Loucy (cell line): Measurements from ENCODE around the gene UNK.

ENCODE experiments used
- H2AFZ ChIP-seq: fragments of 200-600 bp; sonication (generic); 2 replicates; pipeline ENCODE4 v1.6.0; 2016; ENCODE audit warnings: antibody characterized with exemption, mild to moderate bottlenecking, low read length, moderate library complexity
- H3F3A ChIP-seq: fragments of 200-600 bp; 2 replicates; pipeline ENCODE4 v1.6.0; 2016; ENCODE audit warnings: antibody characterized with exemption, low read depth, mild to moderate bottlenecking
- H3K27me3 ChIP-seq: fragments of 200-600 bp; sonication (generic); 2 replicates; pipeline ENCODE4 v1.6.1; 2014; ENCODE audit warnings: low read length, mild to moderate bottlenecking; ENCODE audit not compliant: insufficient read depth, poor library complexity, severe bottlenecking
- H3K36me3 ChIP-seq: fragments of 200-600 bp; sonication (generic); 2 replicates; pipeline ENCODE4 v1.6.1; 2016; ENCODE audit warnings: low read length; ENCODE audit not compliant: insufficient read depth
- H3K4me1 ChIP-seq: fragments of 200-600 bp; sonication (generic); 2 replicates; pipeline ENCODE4 v1.5.1; 2014; ENCODE audit warnings: low read length, mild to moderate bottlenecking; ENCODE audit not compliant: insufficient read depth, poor library complexity, severe bottlenecking
- H3K4me2 ChIP-seq: fragments of 200-600 bp; sonication (generic); 2 replicates; pipeline ENCODE4 v1.6.0; 2014; ENCODE audit warnings: antibody characterized with exemption, low read length, low read depth, mild to moderate bottlenecking; ENCODE audit not compliant: poor library complexity, severe bottlenecking
- H3K4me3 ChIP-seq: fragments of 200-600 bp; sonication (generic); 2 replicates; pipeline ENCODE4 v1.5.1; 2014; ENCODE audit warnings: low read length, mild to moderate bottlenecking, mixed read lengths; ENCODE audit not compliant: poor library complexity, severe bottlenecking
- H3K79me2 ChIP-seq: fragments of 200-600 bp; sonication (generic); 2 replicates; pipeline ENCODE4 v1.6.1; 2014; ENCODE audit warnings: low read length; ENCODE audit not compliant: insufficient read depth
- H3K9ac ChIP-seq: fragments of 200-600 bp; sonication (generic); 2 replicates; pipeline ENCODE4 v1.6.0; 2014; ENCODE audit warnings: mild to moderate bottlenecking, low read depth, low read length, moderate library complexity; ENCODE audit not compliant: poor library complexity, severe bottlenecking
- H3K9me2 ChIP-seq: fragments of 200-600 bp; sonication (generic); replicated peaks from 2 replicates; pipeline ENCODE4 v1.6.1; 2016; ENCODE audit warnings: low read depth, low read length, mixed read lengths
- H3K9me3 ChIP-seq: fragments of 200-600 bp; sonication (generic); 2 replicates; pipeline ENCODE4 v1.6.1; 2014; ENCODE audit warnings: mild to moderate bottlenecking, antibody characterized with exemption, low read length, low read depth; ENCODE audit not compliant: insufficient read depth
- H4K20me1 ChIP-seq: fragments of 200-600 bp; sonication (generic); 2 replicates; pipeline ENCODE4 v1.6.0; 2014; ENCODE audit warnings: antibody characterized with exemption, low read length, mild to moderate bottlenecking; ENCODE audit not compliant: insufficient read depth, poor library complexity, severe bottlenecking
- EZH2phosphoT487 ChIP-seq: fragments of 200-600 bp; IDR thresholded peaks from 2 replicates; pipeline ENCODE4 v1.6.1; 2018; ENCODE audit warnings: antibody characterized with exemption, mild to moderate bottlenecking, moderate library complexity, borderline replicate concordance
- TF ChIP-seq, protein P1 (sequence below): fragments of 200-600 bp; sonication (generic); conservative IDR thresholded peaks from 2 replicates; pipeline ENCODE4 v1.5.1; 2014; ENCODE audit warnings: mild to moderate bottlenecking, antibody characterized with exemption, low read length

Gene UNK

DNA sequence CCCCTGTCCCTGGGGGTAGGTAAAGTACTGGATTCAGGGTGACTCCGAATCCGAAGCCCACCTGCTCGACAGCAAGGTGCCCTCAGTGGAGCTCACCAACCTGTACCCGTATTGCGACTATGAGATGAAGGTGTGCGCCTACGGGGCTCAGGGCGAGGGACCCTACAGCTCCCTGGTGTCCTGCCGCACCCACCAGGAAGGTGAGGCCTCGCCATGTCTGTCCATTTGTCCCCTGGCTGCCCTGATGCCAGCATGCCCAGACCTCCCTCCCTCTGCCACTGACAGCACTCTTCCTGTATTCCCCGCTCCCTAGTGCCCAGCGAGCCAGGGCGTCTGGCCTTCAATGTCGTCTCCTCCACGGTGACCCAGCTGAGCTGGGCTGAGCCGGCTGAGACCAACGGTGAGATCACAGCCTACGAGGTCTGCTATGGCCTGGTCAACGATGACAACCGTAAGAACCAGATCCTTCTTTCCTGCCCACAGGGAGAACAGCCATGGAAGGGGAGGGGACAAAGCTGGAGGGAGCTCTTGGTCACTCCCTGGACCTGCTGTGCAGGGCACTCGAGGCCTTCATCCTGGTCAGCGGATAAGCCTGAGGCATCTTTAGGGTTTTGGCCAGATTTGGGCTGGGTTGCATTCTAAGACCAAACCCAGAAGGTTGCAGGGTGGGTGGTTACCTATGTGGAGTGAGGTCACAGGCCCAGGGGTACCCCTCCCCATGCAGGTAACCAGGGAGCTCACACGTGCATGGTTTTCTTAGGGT lies 33.8 kb upstream of the UNK start:
- no peaks in the 10 kb centered on the region for H3K9me3 ChIP-seq
- no peaks in the 10 kb centered on the region for H3K36me3 ChIP-seq
- no peak overlapping the region for H3K9ac ChIP-seq
- H2AFZ ChIP-seq: no peak overlapping the region
- no peaks in the 10 kb centered on the region for H3K9me2 ChIP-seq
- H3F3A ChIP-seq: no peaks in the 10 kb centered on the region
- no peaks in the 10 kb centered on the region for H3K79me2 ChIP-seq
- H3K27me3 ChIP-seq: no peaks in the 10 kb centered on the region
- H4K20me1 ChIP-seq: no peaks in the 10 kb centered on the region
- H3K4me2 ChIP-seq: no peak overlapping the region
- TF ChIP-seq, protein P1, sequence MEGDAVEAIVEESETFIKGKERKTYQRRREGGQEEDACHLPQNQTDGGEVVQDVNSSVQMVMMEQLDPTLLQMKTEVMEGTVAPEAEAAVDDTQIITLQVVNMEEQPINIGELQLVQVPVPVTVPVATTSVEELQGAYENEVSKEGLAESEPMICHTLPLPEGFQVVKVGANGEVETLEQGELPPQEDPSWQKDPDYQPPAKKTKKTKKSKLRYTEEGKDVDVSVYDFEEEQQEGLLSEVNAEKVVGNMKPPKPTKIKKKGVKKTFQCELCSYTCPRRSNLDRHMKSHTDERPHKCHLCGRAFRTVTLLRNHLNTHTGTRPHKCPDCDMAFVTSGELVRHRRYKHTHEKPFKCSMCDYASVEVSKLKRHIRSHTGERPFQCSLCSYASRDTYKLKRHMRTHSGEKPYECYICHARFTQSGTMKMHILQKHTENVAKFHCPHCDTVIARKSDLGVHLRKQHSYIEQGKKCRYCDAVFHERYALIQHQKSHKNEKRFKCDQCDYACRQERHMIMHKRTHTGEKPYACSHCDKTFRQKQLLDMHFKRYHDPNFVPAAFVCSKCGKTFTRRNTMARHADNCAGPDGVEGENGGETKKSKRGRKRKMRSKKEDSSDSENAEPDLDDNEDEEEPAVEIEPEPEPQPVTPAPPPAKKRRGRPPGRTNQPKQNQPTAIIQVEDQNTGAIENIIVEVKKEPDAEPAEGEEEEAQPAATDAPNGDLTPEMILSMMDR: no peak
- TF ChIP-seq EZH2phosphoT487: no peak
- peaks cover 23% of the 10 kb centered on the region for H3K4me1 ChIP-seq
- no peak overlapping the region for H3K4me3 ChIP-seq

- no peaks in the 10 kb centered on the region for H3K36me3 ChIP-seq
- no peak overlapping the region for H3K4me2 ChIP-seq
- H3K9ac ChIP-seq: no peak overlapping the region
- TF ChIP-seq, protein P1: no peak
- no peak for TF ChIP-seq EZH2phosphoT487
- H3K4me1 ChIP-seq: peaks cover 24% of the 10 kb centered on the region
- H3K27me3 ChIP-seq: no peaks in the 10 kb centered on the region
- H3K4me3 ChIP-seq: no peak overlapping the region
- H3F3A ChIP-seq: no peaks in the 10 kb centered on the region
- no peaks in the 10 kb centered on the region for H3K9me3 ChIP-seq
- H3K79me2 ChIP-seq: no peaks in the 10 kb centered on the region
- H4K20me1 ChIP-seq: no peaks in the 10 kb centered on the region
- no peaks in the 10 kb centered on the region for H3K9me2 ChIP-seq
- H2AFZ ChIP-seq: no peak overlapping the region
These were observed 32.8 kb upstream of the UNK start for GRCh38 chr17:75751676-75752404.

DNA sequence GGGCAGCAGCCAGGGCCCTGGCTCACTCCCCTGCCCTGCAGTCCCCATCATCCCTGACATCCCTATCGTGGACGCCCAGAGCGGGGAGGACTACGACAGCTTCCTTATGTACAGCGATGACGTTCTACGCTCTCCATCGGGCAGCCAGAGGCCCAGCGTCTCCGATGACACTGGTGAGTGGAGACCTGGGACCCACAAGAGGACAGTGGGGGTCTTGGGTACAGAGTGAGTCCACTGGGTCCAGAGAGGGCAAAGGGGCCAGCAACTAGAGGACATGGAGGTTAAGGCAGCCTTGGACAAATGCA lies 32.2 kb upstream of the UNK start:
- Histone ChIP-seq H3K9me2 (no peaks in the 10 kb centered on the region), H2AFZ (no peak overlapping the region), H3K9me3 (no peaks in the 10 kb centered on the region), H3K4me3 (no peak overlapping the region), H3K4me2 (no peak overlapping the region), H4K20me1 (no peaks in the 10 kb centered on the region), H3K9ac (no peak overlapping the region), H3F3A (no peaks in the 10 kb centered on the region), H3K36me3 (no peaks in the 10 kb centered on the region), H3K79me2 (no peaks in the 10 kb centered on the region), H3K27me3 (no peaks in the 10 kb centered on the region), H3K4me1 (peaks cover 24% of the 10 kb centered on the region)
- TF ChIP-seq EZH2phosphoT487: no peak
- TF ChIP-seq, protein P1: no peak
